HG02852 (cell line): ENCODE measurements around the gene RINL.

Source experiments
- ATAC-seq: cut with Tn5 transposase; IDR thresholded peaks from one replicate; pipeline ENCODE4 v1.9.1; 2021; ENCODE audit warnings: mild to moderate bottlenecking, moderate library complexity; ENCODE audit not compliant: unreplicated experiment

Gene RINL, protein sequence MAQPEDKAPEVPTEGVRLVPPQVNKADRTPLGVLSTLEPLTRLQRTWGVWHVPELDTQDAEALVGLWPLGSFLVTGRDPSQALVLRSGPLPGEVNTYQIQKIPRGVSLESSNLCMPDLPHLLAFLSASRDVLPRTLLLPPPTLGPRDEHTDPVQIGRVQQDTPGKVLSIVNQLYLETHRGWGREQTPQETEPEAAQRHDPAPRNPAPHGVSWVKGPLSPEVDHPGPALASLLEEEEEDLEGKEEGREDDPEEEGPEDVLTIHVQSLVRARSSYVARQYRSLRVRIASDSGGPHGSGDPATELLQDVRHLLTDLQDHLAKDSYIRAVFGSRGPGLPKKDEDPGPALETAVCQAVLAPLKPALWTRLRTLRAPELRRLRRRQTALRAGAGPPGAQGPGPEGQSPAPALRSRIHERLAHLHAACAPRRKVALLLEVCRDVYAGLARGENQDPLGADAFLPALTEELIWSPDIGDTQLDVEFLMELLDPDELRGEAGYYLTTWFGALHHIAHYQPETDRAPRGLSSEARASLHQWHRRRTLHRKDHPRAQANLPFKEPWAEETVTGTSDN

DNA sequence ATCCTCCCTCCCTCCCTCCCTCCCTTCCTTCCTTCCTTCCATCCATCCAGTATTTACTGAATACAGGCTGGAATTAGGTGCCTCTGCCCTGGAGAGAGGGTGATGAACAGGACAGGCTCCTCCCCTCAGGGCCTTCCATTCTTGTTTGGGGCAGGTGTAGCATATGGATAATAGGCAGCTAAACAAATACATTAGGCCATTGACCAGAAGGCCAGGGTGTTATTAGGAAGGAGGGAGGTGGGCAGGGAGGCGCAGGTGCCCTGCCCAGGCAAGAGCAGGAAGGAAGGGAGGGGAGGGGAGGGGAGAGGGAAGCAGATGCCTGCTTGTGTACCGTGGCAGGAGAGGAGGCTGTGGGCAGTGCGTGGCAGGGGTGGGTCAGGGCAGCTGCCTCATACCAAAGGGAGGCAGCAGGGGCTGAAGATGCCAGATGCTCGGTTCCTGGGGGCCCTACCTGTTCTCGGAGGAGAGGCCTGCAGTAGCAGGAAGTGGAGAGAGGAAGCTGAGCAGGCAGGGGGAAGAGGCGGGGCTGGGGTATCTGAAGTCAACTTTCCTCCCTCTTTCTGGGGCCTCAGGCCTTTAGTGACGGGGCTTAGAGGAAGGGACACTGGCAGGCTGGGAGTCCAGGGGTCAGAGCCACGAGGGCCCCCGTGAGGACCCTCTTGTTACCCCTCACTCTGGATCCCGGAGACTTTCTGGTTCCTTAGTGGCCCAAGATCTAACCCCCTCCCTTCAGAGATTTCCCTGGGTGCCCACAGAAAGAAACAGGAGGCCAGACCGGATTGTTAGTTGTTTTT is at the start of gene RINL:
TSS of gene RINL (minus strand) at position 495 of the 794 bp plus-strand sequence. CDS start 1,533 bp downstream, outside the sequence.
- no peak for ATAC-seq

DNA sequence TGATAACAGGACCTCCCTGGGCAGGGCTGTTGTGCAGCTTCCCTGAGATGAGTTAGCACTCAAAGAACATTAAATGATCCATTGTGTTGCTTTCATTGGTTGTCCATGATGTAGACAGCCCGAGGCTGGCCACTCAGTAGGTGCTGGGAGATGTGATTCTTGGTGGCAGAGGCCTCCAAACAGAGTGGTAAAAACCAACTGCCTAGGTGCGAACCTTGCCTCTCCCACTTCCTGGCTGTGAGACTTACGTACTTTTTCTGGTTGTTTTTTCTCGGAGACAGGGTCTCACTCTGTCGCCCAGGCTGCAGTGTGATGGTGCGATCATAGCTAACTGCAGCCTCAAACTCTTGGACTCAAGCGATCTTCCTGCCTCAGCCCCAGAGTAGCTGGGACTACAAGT is 46.3 kb upstream of the RINL start:
- ATAC-seq: no peak

DNA sequence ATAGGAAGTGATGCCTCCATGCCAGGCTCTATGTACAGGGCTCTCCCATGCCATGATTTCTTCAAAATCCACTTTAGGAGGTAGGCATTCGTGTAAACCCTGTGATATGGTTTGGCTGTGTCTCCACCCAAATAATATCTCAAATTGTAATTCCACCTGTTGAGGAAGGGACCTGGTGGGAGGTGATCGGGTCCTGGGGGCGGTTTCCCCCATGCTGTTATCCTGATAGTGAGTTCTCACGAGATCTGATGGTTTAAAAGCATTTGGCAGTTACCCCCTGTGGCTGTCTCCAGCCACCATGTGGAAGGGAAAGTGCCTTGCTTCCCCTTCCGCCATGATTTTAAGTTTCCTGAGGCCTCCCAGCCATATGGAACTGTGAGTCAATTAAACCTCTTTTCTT is 44.4 kb upstream of the RINL start:
- ATAC-seq: no peak

DNA sequence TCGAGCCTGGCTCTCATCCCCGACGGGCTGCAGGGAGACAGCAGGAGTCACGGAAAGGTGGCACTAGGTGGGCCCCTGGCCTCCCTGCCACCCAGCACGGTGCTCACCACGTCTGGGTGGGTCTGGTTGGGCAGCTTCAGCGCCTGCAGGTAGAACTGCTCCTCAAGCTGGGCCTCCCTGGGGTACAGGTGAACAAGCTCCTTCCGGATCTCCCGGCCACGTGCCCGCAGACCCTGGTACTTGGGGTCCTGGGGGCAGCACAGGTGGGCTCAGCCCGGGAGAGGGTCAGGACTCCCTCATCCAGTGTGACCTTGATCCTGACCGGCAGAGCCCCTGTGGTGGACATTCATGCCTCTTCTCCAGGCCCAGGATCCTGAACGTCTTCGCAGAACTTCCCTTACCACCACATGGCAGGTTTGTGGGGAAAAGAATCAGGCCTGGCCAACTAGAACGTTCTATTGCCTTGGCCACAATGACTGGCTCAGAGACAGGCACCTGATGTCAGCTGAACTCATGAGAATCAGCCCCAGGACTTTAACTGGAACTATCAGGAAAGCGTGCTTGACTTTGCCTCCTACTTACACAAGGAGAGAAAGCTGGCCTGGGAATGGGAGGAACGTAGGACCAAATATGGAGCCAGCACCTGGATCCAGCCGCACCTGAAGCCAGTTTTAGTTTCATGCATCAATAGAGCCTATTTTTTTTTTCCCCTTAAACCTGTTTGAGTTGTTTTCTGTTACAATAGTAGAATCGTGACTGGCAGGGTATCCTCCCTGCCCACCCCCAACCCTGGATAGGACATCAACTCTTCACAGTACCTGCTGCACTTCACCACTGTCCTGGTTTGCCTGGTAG is 43.6 kb upstream of the RINL start:
- ATAC-seq: no peak

DNA sequence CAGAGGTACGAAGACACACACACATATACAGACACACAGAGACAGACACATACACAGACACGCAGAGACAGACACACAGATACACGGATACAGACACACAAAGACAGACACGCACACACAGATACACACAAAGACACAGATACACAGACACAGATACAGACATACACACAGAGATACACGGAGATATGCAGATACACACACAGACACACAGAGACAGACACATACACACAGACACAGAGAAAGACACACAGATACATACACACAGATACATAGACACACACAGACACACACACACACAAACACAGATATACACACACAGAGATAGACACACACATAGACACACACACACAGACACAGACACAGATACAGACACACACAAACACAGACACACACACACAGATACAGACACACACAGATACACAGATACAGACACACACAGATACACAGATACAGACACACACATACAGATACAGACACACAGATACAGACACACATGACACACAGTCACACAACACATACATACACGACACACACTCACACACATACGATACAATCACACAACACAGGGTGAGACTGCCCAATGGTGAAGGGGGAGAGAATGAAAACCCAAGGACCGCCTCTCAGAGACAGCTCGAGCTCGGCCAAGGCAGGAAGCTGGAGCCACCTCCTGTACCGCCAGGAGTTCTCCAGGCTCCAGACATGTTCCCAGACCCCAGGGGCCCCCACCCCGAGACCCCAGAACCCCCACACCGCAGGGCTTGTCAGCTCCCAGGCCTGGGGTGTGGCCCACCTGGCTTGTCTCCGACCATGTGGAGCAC is 42.7 kb upstream of the RINL start:
- no peak for ATAC-seq

DNA sequence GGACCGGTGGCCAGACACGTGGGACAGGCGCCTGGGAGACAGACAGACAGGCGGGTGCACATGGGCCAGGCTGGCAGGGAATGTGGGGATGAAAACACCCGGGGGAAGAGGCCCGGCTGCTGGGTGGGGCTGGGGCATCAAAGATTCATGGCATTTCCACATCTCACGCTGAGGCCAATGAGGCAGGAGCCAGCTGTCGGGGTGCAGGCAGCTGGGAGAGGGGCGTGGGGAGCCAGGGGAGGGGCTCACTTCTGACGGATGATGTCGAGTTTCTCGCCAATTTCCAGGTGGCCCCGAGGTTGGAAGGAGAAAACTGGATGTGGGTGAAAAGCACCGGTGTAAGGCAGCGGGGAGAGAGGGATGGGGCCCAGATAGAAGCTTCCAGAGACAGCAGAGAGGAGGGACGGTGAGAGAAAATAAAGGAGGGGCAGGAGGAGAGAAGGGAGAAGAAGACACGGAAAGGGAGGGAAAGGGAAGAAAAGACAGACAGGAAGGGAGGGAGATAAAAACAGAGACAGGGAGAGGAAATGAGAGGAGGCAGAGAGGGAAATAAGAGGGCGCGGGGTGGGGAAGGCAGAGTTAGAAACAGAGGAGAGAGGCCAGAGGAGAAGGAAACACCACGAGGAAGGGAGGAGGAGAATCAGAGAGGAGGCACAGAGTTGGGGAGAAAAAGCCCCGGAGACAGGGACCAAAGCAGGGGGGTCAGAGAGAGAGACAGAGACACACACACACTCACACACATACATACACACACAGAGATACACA is 41.9 kb upstream of the RINL start:
- ATAC-seq: no peak

DNA sequence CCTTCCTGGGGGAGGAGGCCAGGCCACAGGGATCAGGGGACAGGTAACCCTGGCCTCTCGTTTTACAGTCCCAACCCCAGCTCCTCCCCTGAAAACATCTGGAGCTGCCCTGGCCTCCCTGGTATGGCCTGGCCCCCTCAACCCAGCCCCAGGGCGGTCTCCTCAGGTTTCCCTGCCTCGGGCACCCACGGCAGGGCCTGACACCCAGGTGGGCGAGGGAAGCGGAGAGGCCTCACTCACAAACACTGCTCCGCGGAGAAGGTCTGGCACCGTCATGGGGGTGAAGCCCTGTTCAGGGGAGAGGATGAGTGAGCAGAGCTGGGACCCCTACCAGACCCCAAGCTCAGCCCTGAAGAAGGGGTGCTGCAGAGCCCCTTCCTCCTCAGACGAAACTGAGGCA is 40.5 kb upstream of the RINL start:
- ATAC-seq: no peak

DNA sequence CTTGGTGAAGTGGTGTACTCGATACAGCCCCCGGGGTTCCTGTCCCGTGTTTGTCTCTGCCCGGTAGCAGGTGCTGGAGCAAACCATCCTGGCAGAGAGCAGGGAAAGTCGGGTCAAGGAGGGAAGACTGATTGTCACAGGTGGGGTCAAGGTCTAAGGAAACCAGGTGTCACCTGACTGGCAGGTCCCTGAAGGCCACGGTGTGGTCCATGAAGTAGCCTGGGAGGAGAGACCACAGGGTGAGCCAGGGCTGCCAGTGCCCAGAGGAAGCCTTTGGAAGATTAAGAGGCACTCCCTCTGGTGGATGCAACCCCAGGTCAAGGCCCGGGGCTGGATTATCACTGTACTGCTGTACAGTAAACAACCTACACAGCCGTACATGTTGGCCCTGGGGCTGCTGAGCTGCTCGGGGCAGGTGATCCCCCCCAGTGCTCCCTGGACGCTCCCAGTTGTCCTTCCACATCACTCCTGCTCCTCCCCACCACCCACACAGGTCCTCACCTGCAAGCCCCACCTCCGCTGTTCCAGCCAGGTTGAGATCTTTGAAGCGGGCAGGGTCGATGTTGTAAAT is 39.9 kb upstream of the RINL start:
- ATAC-seq: no peak

DNA sequence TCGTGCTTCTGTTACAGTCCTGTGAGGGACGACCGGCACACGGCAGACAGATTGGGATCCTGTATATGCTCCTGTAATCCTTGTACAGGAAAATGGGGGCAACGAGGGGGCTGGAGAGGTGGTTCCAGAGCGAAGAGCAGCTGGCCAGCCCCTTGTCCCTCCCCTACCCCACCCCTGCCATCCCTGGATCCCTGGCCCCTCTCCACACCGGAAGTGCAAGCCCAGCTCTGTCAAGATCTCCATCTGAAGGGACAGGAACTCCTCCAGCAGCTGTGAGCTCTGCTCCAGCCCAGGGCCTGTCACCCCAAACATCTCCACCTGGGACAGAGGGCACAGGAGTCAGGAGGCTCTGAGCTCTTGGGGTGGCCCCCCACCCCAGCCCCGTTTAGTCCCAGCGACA is 39.4 kb upstream of the RINL start:
- ATAC-seq: no peak

DNA sequence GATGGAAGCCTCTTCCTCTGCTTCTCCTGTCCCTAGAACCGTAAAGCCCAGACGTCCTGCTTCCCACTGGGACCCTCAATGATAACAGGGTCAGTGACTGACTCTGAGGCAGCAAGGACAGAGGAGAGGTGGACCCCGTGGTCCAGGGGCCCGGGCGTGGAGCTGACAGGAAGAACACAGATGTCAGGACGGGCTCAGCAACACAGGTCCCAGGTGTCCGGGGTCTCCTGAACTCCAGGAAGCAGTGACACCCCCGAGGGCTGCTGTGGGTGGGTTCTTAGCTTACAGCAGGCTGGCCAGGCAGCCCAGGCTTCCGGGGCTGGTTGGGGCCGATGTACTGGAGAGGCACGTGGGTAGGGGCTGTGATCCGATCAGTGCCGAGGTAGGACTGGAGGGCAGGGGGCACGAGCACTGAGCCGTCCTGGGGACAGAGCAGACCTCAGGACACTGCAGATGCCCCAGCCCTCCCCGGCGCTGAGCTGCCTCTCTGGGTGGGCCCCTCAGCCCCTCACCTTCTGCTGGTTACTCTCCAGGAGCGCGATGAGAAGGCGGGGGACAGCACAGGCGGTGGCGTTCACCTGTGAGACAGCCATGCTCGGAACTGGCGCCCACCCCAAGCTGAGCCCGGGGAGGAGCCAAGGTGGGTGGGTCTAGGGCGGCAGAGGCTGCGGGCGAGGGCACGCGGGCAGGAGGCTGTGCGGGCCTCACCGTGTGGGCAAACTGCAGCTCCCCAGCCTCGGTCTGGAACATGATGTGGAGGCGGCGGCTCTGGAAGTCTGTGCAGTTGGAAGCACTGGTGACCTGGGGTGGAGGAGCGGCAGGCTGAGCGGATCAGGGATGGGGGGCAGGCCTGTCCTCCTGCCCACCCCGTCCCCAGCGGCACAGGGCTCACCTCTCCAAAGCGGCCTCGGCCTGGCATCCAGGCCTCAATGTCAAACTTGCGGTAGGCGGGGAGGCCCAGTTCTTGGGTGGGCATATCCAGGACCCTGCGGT is 37.5 kb upstream of the RINL start:
- no peak for ATAC-seq

DNA sequence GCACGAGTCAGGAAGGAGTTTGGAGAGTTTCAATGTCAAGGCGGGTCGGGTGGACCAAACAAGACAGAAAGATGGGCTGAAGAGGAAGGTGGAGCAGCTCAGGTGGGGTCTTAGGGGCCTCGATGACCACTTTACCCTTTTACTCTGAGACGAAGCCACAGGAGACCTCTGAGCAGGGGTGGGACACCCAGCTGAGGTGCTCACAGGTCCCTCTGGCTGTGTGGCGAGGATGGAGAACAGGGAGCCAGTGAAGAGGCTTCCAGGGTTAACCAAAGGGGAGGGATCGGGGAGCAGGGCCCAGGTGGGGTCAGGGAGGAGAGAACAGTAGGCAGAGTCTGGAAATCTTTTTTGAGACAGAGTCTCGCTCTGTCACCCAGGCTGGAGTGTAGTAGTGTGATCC is 35.9 kb upstream of the RINL start:
- ATAC-seq: no peak

DNA sequence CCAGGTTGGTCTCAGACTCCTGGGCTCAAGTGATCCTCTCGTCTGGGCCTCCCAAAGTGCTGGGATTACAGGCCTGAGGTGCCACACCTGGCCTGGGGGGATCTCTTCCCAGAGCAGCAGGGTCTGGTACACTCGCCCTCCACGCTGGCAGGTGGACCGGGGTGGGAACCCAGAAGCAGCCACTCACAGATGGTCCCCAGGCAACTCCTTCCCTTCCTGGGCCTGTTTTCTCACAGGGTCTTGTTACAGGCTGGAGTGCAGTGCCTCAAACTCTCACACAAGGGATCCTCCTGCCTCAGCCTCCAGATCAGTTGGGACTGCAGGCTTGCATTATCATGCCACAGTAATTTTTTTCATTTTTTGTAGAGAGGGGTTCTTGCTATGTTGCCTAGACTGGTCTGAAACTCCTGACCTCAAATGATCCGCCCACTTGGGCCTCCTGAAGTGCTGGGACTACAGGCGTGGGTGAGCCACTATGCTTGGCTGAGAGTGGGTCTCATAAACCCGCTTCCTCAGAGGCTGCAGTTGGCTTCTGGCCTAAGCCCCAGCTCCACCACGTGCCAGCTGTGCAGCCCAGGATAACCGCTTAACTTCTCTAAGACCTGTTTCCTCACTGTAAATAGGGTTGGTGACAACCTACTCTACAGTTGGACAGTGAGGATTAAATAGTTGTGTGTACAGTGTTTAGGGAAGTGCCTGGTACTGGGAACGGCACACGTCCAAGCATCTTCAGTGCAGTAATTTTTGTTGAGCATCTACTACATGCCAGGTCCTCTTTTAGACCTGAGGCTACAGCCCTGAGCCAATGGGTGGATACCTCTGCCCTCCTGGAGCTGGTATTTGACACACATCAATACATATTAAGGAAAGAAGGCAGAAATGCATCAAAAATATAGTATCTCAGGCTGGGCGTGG is 34.8 kb upstream of the RINL start:
- ATAC-seq: no peak

DNA sequence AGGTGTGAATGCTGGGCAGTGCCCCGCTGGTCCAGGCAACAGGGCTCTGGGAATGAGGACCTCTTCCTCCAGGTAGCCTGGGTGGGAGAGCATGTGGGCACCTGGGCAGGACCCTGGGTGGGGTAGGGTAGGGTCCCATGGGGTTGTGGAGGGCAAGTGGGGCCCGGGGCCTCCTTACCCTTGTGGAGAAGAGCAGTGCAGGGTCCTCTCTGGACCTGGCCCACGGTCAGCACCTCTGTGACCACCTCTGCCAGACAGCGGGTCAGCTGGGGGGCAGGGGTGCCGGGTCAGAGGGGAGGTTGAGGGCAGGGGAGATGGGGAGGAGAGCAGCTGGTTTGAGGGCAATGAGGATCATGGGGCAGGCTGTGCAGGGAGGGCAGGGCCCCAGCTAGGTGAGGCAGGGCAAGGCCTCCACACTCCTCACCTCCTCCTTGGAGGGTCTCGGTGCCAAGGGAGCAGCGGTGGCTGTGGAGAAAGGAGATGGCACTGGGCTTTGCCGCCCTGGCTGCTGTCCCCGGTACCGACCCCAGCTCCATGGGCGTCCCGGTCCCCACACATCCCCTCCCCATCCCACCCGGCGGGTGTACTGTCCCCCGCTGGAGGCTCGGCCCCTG is 33.4 kb upstream of the RINL start:
- ATAC-seq: no peak

DNA sequence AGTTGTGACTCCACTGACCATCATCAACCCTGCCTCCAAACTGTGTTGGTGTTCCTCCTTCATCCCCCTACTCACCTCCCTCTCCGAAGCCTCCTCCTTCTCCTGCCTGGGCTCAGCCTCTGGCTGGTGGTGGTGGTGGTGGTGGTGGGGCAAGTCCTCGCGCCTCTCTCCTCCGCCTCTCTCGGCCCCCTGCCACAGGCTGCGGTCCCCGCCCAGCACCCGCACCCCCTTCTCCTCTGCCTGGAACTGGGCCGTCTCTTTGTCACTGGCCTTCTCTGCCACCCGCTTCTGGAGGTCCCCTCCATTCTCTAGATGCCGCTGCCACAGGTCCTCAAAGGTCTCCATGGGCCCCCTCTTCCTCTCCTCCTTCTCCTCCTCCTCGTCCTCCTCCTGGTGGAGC is 32.4 kb upstream of the RINL start:
- ATAC-seq: no peak

DNA sequence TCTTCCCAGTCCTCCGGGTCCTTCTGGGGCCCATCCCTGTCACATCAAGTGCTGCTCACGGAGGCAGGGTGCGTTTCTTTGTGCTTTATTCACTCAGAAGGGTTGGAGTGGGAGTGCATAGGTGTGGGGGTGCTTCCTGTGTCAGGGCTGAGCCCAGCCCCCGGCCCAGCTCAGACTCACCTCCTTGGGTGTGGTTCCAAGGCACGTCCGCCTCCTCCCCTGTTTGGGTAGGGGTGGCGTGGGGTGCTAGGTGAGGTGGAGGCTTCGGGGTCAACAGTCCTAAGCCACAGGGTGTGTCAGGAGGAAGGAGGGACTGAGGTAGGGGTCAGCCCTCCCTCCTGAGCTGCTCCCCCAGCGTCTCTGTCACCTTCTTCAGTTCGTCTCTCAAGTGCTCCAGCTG is 30.8 kb upstream of the RINL start:
- no peak for ATAC-seq

DNA sequence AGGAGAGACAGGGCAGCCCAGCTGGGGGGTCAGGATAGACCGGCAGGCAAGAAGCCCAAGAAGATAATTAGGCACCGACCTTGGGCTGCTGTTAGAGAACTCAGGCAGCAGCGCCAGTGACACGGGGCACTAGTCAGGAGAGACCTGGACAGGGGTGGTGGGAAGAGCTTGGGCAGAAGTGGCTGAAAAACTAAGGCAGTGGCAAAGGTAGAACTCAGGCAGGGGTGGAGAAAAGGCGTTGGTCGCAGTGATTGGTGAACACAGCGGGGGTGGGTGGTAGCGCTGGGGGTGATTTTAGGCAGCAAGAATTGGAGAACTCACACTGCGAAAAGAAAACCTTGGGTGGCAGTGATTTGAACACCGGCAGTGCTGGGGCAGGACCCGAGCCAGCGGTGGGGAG is 29.6 kb upstream of the RINL start:
- no peak for ATAC-seq
